Activated T-cell treated with anti-CD3 and anti-CD28 coated beads, Interleukin-2, amount 50 U/mL, for 24 hours (primary cell): ENCODE data around the gene EEF1G.
A peak's percentile ranks its signal among the peaks of the same experiment; 100 is the strongest.

ENCODE experiments used
- DNase-seq: peaks from one replicate; pipeline ENCODE4 v3.0.0-alpha.2; 2020
- H3K27ac Mint-ChIP-seq: 2 replicates; pipeline ENCODE4 v1.8.0; 2020; ENCODE audit warnings: mild to moderate bottlenecking, mixed read lengths
- H3K27me3 Mint-ChIP-seq: 2 replicates; pipeline ENCODE4 v1.8.0; 2020; ENCODE audit warnings: mixed read lengths
- H3K36me3 Mint-ChIP-seq: 2 replicates; pipeline ENCODE4 v1.8.0; 2020; ENCODE audit warnings: low read depth, mixed read lengths
- H3K4me1 Mint-ChIP-seq: 2 replicates; pipeline ENCODE4 v1.8.0; 2020; ENCODE audit warnings: low read depth, mixed read lengths
- H3K4me3 Mint-ChIP-seq: 2 replicates; pipeline ENCODE4 v1.8.0; 2020; ENCODE audit warnings: mild to moderate bottlenecking, moderate library complexity, mixed read lengths
- H3K9me3 Mint-ChIP-seq: 2 replicates; pipeline ENCODE4 v1.8.0; 2020; ENCODE audit warnings: mixed read lengths

EEF1G gene

DNA sequence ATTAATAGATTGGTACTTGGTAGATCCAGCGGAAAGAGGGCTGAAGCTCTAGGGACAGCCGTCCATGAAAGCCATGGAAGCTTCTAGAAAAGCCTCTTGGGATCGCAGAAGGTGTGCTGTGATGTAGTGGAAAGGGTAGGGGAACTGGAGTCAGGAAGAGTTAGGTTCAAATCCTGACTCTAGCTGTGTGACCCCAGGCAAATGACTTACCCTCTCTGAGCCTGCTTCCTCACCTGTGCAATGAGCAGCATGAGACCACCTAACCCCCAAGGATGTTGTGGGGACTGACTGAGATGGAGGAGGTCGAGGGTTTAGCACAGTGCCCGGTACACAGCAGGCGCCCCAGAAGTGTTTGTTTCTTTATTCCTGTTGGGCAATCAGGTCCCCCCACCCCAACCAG, 36.7 kb upstream of the EEF1G start:
- H3K4me3 Mint-ChIP-seq = peak overlapping the region; percentile 99
- H3K36me3 Mint-ChIP-seq = peaks cover 77% of the 10 kb centered on the region
- peaks cover 70% of the 10 kb centered on the region for H3K4me1 Mint-ChIP-seq

DNA sequence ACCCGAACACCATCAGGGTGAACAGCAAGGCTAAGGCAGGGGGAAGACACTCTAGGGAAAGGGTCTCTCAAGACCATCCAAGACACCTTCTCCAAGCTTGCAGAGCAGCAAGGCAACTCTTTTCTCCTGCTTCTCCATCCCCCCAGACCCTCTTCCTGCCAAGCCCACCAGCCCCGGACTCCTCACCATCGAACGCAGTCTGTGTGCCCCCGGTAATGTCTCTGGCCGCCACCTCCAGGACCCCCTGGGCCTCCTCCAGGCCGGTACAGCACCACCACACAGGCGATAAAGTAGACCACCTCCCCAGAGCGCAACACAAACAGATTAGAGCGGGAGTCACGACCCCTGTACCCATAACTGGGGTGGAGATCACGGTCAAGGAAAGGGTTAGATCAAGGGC, 35.1 kb upstream of the EEF1G start:
- peaks cover 65% of the 10 kb centered on the region for H3K4me1 Mint-ChIP-seq
- peak overlapping the region; percentile 52 for H3K27ac Mint-ChIP-seq
- H3K27me3 Mint-ChIP-seq = no peaks in the 10 kb centered on the region
- no peak overlapping the region for H3K4me3 Mint-ChIP-seq
- H3K36me3 Mint-ChIP-seq = peaks cover 82% of the 10 kb centered on the region
- DNase-seq = no peak
- H3K9me3 Mint-ChIP-seq = no peaks in the 10 kb centered on the region

More for the DNA sequence above, 36.7 kb upstream of the EEF1G start:
- Mint-ChIP-seq H3K27ac (peak overlapping the region; percentile 99), H3K9me3 (no peaks in the 10 kb centered on the region), H3K27me3 (no peaks in the 10 kb centered on the region)
- DNase-seq = no peak

DNA sequence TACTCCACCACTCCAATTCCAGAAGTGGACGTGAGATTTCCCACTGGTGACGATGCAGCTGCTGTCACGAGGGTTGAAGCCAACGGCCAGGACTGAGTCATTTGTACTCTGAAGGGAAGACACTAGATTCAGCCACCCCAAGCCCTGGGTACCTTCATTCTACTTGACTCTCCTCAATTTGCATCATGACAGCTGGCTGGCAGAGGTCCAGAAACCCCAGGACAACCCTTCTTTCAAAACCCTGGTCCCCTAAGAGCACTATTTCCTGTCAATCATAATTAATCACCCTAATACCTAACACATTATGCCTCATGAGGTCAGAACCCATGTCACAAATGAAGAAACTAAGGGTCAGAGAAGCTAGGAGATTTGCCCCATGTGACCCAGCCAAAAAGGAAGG, 34.0 kb upstream of the EEF1G start:
- DNase-seq = no peak
- H3K4me1 Mint-ChIP-seq = peaks cover 66% of the 10 kb centered on the region
- H3K9me3 Mint-ChIP-seq = no peaks in the 10 kb centered on the region
- peaks cover 92% of the 10 kb centered on the region for H3K36me3 Mint-ChIP-seq
- H3K27ac Mint-ChIP-seq = peak overlapping the region; percentile 71
- no peak overlapping the region for H3K4me3 Mint-ChIP-seq
- H3K27me3 Mint-ChIP-seq = no peaks in the 10 kb centered on the region

DNA sequence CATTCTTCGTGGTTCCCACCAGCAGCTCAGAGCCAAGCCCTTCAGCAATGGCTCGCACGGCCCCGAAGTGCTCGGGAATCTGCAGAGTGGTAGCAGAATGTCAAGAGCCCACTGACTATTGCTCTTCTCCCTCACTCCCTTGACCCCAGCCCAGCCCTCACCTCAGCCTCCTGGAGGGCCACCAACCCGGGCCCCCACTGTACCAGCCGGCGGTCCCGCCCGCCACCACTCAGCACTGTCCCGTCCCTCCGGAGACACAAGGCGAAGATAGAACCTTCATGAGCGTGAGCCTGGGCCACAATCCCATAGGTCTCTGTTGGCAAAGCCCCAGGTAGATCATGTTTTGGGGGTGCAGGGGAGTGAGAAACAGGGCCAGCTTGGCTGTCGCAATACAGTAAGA, 32.2 kb upstream of the EEF1G start:
- peaks cover 91% of the 10 kb centered on the region for H3K36me3 Mint-ChIP-seq
- H3K4me1 Mint-ChIP-seq = peaks cover 61% of the 10 kb centered on the region
- H3K4me3 Mint-ChIP-seq = no peak overlapping the region
- peak overlapping the region; percentile 44 for H3K27ac Mint-ChIP-seq
- no peak for DNase-seq
- no peaks in the 10 kb centered on the region for H3K9me3 Mint-ChIP-seq
- H3K27me3 Mint-ChIP-seq = no peaks in the 10 kb centered on the region

DNA sequence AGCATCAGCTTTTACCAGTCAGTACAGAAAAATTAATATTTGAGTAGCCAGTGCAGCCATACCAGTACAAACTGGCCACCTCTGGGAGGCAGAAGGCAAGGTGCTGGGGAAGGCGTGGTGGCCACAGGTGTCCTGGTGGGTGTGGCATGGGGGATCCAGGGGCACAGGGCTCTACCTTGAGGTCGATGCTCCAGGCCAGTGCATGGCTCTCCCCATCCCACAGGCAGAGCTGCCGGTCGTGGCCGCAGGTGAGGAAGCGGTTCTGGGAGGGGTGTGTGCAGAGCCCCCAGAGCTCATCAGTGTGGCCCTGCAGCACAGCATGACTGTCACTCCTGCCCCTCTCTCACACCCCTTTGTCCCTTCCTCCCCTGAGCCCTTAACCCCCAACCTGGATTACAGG, 31.8 kb upstream of the EEF1G start:
- Mint-ChIP-seq H3K4me1 (peaks cover 57% of the 10 kb centered on the region), H3K27me3 (no peaks in the 10 kb centered on the region), H3K27ac (no peak overlapping the region), H3K4me3 (no peak overlapping the region), H3K36me3 (peaks cover 92% of the 10 kb centered on the region), H3K9me3 (no peaks in the 10 kb centered on the region)
- DNase-seq = no peak

DNA sequence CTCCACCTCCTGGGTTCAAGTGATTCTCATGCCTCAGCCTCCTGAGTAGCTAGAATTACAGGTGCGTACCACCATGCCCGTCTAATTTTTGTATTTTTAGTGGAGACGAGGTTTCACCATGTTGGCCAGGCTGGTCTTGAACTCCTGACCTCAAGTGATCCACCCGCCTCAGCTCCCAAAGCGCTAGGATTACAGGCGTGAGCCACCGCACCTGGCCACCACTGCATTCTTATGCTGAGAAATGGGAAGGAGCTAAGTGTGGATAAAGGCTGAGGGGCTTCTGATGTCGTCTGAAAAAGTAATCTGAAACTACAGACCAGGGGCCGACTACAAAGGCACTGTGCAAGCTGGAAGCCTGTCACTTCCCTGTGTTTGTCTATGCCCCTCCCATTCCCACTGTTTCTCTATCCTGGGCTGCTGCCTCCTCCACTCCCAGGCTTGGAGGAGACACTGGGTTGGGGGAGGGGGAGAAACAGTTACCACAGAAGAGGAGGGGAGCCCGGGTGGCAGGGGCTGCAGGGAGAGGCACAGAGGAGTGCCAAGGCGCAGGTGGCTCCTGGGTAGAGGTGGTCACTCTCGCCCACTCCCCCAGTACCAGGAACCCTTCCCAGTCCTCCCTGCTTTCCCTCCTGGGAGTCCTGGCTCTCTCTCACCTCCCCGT, 30.9 kb upstream of the EEF1G start:
- H3K27ac Mint-ChIP-seq = no peak overlapping the region

DNA sequence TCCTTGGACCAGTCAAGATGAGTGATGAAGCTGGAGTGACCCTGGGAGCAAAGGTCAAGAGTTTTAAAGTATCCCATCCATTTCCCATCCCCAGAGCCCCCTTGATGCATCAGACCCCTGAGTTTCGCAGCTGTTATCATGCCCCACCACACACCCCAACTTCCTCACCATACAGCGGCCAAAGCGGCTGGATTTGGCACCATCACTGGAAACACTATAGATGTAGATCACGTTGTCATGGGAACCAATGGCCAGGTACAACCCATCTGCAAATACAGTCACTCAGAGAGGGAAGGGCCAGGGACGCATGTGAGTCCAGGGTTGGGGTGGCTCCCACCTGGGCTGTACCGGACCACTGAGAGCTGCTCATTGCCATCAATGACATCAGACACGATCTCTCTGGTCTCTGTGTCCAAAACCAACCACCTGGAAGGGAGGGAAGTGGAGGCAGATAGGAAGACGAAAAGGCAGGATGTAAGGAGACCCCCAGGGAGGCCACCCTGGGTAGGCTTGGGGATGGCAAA, 30.1 kb upstream of the EEF1G start:
- peaks cover 55% of the 10 kb centered on the region for H3K4me1 Mint-ChIP-seq
- no peak overlapping the region for H3K4me3 Mint-ChIP-seq
- no peak for DNase-seq
- peak overlapping the region; percentile 58 for H3K27ac Mint-ChIP-seq
- H3K9me3 Mint-ChIP-seq = no peaks in the 10 kb centered on the region
- H3K36me3 Mint-ChIP-seq = peaks cover 92% of the 10 kb centered on the region
- no peaks in the 10 kb centered on the region for H3K27me3 Mint-ChIP-seq

More for the DNA sequence above, 30.9 kb upstream of the EEF1G start:
- peaks cover 55% of the 10 kb centered on the region for H3K4me1 Mint-ChIP-seq
- no peak for DNase-seq
- H3K4me3 Mint-ChIP-seq = no peak overlapping the region
- H3K36me3 Mint-ChIP-seq = peaks cover 92% of the 10 kb centered on the region
- H3K27me3 Mint-ChIP-seq = no peaks in the 10 kb centered on the region
- H3K9me3 Mint-ChIP-seq = no peaks in the 10 kb centered on the region

DNA sequence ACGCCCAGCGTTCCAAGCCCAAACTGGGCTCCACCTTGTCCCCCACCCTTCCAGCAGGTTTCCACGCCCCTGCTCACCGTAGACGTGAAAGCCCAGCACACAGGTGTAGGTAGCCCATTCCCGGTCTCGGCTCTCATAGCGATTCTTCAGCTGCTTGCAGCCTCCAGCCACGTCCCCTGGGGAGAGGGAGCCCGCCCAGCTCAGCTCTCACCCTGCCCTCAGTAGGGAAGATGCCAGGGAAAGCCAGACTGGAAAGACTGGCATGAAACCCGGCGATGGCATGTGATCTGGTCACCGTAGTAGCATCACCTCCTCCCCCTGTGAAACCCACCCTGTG, 29.3 kb upstream of the EEF1G start:
- Mint-ChIP-seq H3K4me3 (peak overlapping the region; percentile 47), H3K9me3 (no peaks in the 10 kb centered on the region), H3K4me1 (peaks cover 55% of the 10 kb centered on the region), H3K27me3 (no peaks in the 10 kb centered on the region), H3K27ac (peak overlapping the region; percentile 58), H3K36me3 (peaks cover 92% of the 10 kb centered on the region)
- no peak for DNase-seq

DNA sequence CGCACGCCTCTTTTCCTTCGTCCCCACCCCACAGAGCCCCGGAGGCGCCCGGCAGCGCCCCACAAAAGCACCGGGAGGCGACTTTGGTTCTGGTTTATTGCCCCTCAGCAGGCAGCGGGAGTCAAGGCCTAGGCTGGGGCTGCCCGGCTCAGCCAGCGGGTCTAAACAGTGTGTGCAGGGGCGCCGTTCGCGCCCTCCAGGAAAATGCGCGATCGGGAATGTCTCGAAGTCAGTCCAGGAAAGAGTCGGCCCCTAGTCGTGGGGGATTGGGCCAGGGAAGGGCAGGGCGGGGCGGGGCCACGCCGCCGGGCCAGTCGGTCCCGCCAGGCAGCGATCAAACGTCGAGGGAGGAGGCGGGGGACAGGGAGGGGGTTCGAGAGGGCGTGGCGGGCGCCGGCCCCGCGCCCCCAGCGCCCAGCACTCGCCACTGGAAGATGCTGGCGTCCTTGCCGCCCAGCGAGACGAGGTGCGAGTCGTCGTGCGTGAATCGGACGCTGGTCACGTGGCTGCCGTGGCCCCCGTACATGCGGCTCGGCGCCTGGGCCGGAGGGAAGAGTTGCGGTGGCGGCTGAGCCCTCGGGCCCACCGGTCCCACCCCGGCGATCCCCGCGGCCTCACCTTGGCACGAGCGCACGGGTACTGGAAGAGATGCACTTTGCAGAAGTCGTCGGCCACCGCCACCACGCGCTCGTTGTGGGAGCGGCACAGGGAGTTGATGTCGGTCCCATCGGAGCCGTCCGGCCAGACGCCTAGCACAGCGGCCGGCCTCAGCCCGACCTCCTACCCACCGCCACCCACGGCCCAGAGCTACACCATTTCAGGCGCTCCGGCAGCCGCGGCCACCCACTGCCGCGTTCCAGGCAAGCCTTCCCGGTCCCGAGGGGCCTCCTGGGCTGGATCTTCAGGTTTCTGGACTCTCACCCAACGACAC, 28.7 kb upstream of the EEF1G start:
- Mint-ChIP-seq H3K27ac (peak overlapping the region; percentile 93), H3K36me3 (peaks cover 92% of the 10 kb centered on the region), H3K4me1 (peaks cover 54% of the 10 kb centered on the region), H3K4me3 (peak overlapping the region; percentile 94), H3K27me3 (no peaks in the 10 kb centered on the region), H3K9me3 (no peaks in the 10 kb centered on the region)
- no peak for DNase-seq

DNA sequence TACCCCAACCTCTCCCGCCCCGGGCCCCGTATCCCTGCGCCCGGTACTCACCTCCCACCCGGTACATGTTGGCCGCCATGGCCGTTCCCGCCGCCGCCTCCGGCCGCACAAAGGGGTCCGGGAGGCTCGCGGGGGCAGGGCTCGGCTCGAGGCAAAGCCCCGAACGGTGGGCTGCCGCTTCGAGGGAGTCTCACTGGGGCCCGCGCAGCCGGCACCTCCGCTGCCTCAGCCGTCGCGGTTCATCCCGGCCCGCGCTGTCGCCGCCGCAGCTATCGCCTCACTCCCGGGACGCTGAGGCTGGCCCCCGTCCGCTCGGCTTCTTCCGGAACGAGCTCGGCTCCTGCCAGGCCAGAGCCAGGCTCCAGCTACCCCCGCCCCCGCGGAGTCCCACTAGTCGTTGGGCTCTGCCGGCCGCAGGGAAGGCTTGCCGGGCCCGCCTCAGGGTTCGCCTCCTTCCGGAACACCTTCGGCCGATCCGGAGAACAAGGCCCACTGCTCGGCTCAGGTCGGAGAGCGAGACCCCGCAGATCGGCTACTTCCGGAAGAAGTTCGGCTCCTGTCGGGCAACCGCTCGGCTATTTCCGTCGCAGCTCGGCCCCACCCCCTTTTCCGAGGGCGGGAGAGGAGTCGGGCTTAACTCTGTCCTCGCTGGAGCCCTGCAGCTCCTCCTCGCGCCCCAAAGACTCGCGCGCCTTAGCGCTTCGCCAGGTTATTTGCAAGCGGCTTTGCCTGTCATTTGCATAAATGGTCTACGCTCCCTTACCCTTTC, 27.9 kb upstream of the EEF1G start, which contains the start of gene MTA2:
Gene MTA2, minus strand, starts transcription at position 494 of the 769 bp plus-strand sequence. Its CDS starts 415 bp downstream, at position 79.
- Mint-ChIP-seq H3K4me1 (peaks cover 57% of the 10 kb centered on the region), H3K36me3 (peaks cover 92% of the 10 kb centered on the region), H3K27me3 (no peaks in the 10 kb centered on the region), H3K4me3 (peak within 1 kb of the TSS; percentile 94), H3K27ac (peak within 1 kb of the TSS; percentile 93), H3K9me3 (no peaks in the 10 kb centered on the region)
- DNase-seq = peak; percentile 100

DNA sequence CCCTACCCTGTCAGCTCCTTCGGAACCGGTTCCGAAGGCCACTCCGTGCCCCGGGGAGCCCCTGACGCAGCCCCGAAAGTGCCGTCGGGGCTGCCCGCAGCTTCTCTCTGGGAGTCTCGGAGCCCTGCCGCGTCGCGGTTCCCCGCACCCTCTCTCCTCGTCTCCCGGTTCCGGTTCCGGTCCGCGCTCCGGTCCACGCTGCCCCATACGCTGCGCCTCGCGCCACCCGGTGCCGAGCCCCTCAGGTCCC, 27.4 kb upstream of the EEF1G start:
- Mint-ChIP-seq H3K36me3 (peaks cover 92% of the 10 kb centered on the region), H3K27me3 (no peaks in the 10 kb centered on the region), H3K4me1 (peaks cover 54% of the 10 kb centered on the region), H3K9me3 (no peaks in the 10 kb centered on the region), H3K27ac (peak overlapping the region; percentile 93), H3K4me3 (peak overlapping the region; percentile 94)
- DNase-seq = no peak

DNA sequence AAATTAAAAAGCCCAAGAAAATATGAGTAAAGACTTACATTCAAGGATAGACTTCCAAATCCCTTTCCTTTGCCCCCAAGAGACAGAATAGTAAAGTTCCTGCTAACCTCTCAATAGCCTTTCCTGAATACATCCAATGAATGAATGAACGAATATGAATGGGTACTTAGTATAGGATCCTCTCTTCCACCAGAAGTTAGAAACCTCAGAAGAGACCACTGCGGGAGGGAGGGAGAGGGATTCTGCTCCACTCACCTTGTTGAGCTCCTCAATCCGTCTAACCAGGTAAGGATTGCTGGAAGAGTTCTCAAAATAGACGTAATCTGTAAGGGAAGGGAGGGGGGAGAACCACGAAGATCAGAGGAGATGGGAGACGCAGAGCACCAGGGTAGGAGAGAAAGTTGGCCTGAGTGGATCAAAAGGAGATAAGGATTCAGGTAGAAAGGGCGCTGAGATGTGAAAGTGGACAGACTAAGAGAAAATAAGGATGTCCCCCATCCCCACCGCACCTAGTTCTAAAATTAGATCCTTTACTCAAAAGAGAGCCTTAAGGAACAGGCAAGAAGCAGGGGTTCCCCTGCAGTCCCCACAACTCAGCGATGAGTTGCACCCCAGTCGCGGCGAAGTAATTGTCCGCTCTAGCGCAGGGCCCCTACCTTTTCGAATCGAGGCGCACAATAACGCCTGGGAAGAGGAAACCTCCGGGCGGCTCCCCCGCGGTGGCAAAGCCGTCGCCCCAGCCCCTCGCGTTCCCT, 26.9 kb upstream of the EEF1G start:
- no peak for DNase-seq
- Mint-ChIP-seq H3K4me3 (peak overlapping the region; percentile 94), H3K27me3 (no peaks in the 10 kb centered on the region), H3K9me3 (no peaks in the 10 kb centered on the region), H3K36me3 (peaks cover 92% of the 10 kb centered on the region), H3K4me1 (peaks cover 55% of the 10 kb centered on the region), H3K27ac (peak overlapping the region; percentile 93)

DNA sequence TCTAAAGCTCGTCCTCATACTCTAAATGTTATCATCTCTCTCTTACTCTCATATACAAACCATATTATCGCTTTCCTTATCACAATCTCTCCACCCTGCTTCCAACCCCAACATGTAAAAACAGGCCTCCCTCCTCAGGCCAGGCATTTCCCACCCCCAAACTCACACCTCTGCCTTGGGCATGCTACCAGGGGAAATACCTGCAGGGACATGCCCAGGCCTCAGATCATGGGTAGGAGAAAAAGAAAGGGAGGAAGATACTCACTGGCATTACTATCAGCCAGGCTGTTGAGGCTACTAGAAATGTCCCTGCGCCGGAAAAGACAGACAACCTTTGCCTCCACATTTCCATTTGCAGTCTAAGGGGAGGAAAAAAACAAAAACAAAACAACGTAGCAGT, 26.2 kb upstream of the EEF1G start:
- peaks cover 92% of the 10 kb centered on the region for H3K36me3 Mint-ChIP-seq
- H3K9me3 Mint-ChIP-seq = no peaks in the 10 kb centered on the region
- peak overlapping the region; percentile 93 for H3K27ac Mint-ChIP-seq
- peaks cover 58% of the 10 kb centered on the region for H3K4me1 Mint-ChIP-seq
- no peaks in the 10 kb centered on the region for H3K27me3 Mint-ChIP-seq
- H3K4me3 Mint-ChIP-seq = peak overlapping the region; percentile 94
- no peak for DNase-seq
